Loucy (cell line): ENCODE data around the gene ESR2.
"Not testable (repeated sequence)": the region's sequence is repeated elsewhere in the genome, so short reads cannot be mapped to it uniquely, and the experiment has no call there.

ENCODE experiments used
- H2AFZ ChIP-seq: fragments of 200-600 bp; sonication (generic); 2 replicates; pipeline ENCODE4 v1.6.0; 2016; ENCODE audit warnings: antibody characterized with exemption, mild to moderate bottlenecking, low read length, moderate library complexity
- H3F3A ChIP-seq: fragments of 200-600 bp; 2 replicates; pipeline ENCODE4 v1.6.0; 2016; ENCODE audit warnings: antibody characterized with exemption, low read depth, mild to moderate bottlenecking
- H3K27me3 ChIP-seq: fragments of 200-600 bp; sonication (generic); 2 replicates; pipeline ENCODE4 v1.6.1; 2014; ENCODE audit warnings: low read length, mild to moderate bottlenecking; ENCODE audit not compliant: insufficient read depth, poor library complexity, severe bottlenecking
- H3K36me3 ChIP-seq: fragments of 200-600 bp; sonication (generic); 2 replicates; pipeline ENCODE4 v1.6.1; 2016; ENCODE audit warnings: low read length; ENCODE audit not compliant: insufficient read depth
- H3K4me1 ChIP-seq: fragments of 200-600 bp; sonication (generic); 2 replicates; pipeline ENCODE4 v1.5.1; 2014; ENCODE audit warnings: low read length, mild to moderate bottlenecking; ENCODE audit not compliant: insufficient read depth, poor library complexity, severe bottlenecking
- H3K4me2 ChIP-seq: fragments of 200-600 bp; sonication (generic); 2 replicates; pipeline ENCODE4 v1.6.0; 2014; ENCODE audit warnings: antibody characterized with exemption, low read length, low read depth, mild to moderate bottlenecking; ENCODE audit not compliant: poor library complexity, severe bottlenecking
- H3K4me3 ChIP-seq: fragments of 200-600 bp; sonication (generic); 2 replicates; pipeline ENCODE4 v1.5.1; 2014; ENCODE audit warnings: low read length, mild to moderate bottlenecking, mixed read lengths; ENCODE audit not compliant: poor library complexity, severe bottlenecking
- H3K79me2 ChIP-seq: fragments of 200-600 bp; sonication (generic); 2 replicates; pipeline ENCODE4 v1.6.1; 2014; ENCODE audit warnings: low read length; ENCODE audit not compliant: insufficient read depth
- H3K9ac ChIP-seq: fragments of 200-600 bp; sonication (generic); 2 replicates; pipeline ENCODE4 v1.6.0; 2014; ENCODE audit warnings: mild to moderate bottlenecking, low read depth, low read length, moderate library complexity; ENCODE audit not compliant: poor library complexity, severe bottlenecking
- H3K9me2 ChIP-seq: fragments of 200-600 bp; sonication (generic); replicated peaks from 2 replicates; pipeline ENCODE4 v1.6.1; 2016; ENCODE audit warnings: low read depth, low read length, mixed read lengths
- H3K9me3 ChIP-seq: fragments of 200-600 bp; sonication (generic); 2 replicates; pipeline ENCODE4 v1.6.1; 2014; ENCODE audit warnings: mild to moderate bottlenecking, antibody characterized with exemption, low read length, low read depth; ENCODE audit not compliant: insufficient read depth
- H4K20me1 ChIP-seq: fragments of 200-600 bp; sonication (generic); 2 replicates; pipeline ENCODE4 v1.6.0; 2014; ENCODE audit warnings: antibody characterized with exemption, low read length, mild to moderate bottlenecking; ENCODE audit not compliant: insufficient read depth, poor library complexity, severe bottlenecking
- EZH2phosphoT487 ChIP-seq: fragments of 200-600 bp; IDR thresholded peaks from 2 replicates; pipeline ENCODE4 v1.6.1; 2018; ENCODE audit warnings: antibody characterized with exemption, mild to moderate bottlenecking, moderate library complexity, borderline replicate concordance
- TF ChIP-seq, protein P1 (sequence below): fragments of 200-600 bp; sonication (generic); conservative IDR thresholded peaks from 2 replicates; pipeline ENCODE4 v1.5.1; 2014; ENCODE audit warnings: mild to moderate bottlenecking, antibody characterized with exemption, low read length

ESR2 gene

GRCh38 chr14:64324895-64325294 is 30.7 kb upstream of the ESR2 start:
- Histone ChIP-seq H3K9ac (no peak overlapping the region), H3K9me2 (no peaks in the 10 kb centered on the region), H4K20me1 (no peaks in the 10 kb centered on the region), H3K27me3 (no peaks in the 10 kb centered on the region), H3F3A (no peaks in the 10 kb centered on the region), H3K9me3 (no peaks in the 10 kb centered on the region), H2AFZ (no peak overlapping the region), H3K4me2 (no peak overlapping the region), H3K36me3 (no peaks in the 10 kb centered on the region), H3K4me1 (no peaks in the 10 kb centered on the region), H3K4me3 (no peak overlapping the region), H3K79me2 (no peaks in the 10 kb centered on the region)
- TF ChIP-seq, protein P1, sequence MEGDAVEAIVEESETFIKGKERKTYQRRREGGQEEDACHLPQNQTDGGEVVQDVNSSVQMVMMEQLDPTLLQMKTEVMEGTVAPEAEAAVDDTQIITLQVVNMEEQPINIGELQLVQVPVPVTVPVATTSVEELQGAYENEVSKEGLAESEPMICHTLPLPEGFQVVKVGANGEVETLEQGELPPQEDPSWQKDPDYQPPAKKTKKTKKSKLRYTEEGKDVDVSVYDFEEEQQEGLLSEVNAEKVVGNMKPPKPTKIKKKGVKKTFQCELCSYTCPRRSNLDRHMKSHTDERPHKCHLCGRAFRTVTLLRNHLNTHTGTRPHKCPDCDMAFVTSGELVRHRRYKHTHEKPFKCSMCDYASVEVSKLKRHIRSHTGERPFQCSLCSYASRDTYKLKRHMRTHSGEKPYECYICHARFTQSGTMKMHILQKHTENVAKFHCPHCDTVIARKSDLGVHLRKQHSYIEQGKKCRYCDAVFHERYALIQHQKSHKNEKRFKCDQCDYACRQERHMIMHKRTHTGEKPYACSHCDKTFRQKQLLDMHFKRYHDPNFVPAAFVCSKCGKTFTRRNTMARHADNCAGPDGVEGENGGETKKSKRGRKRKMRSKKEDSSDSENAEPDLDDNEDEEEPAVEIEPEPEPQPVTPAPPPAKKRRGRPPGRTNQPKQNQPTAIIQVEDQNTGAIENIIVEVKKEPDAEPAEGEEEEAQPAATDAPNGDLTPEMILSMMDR = no peak
- no peak for TF ChIP-seq EZH2phosphoT487

DNA sequence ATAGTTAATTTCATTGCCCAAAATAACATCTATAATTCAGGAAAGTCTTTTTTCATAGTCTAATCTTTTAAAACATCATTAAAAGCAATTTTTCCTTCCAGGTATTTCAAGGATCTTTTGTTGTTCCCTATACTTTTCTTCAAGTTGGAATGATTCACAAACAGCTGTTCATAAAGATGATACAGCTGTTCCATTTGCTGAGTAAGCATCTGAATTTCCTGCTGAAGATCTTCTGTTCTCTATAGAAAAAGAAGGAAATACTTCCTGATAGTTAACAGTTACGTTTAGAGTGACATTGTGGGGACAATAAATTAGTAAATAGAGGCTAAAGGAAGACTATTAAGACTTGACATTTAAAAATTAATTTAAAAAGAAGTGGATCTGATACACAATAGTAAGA is 30.3 kb upstream of the ESR2 start:
- TF ChIP-seq, protein P1 = no peak
- no peak for TF ChIP-seq EZH2phosphoT487
- no peak overlapping the region for H3K4me3 ChIP-seq
- H3K9me3 ChIP-seq = no peaks in the 10 kb centered on the region
- H3K79me2 ChIP-seq = no peaks in the 10 kb centered on the region
- no peaks in the 10 kb centered on the region for H3K4me1 ChIP-seq
- H3K4me2 ChIP-seq = no peak overlapping the region
- H3F3A ChIP-seq = no peaks in the 10 kb centered on the region
- H2AFZ ChIP-seq = no peak overlapping the region
- H3K9ac ChIP-seq = no peak overlapping the region
- H4K20me1 ChIP-seq = no peaks in the 10 kb centered on the region
- H3K9me2 ChIP-seq = no peaks in the 10 kb centered on the region
- H3K36me3 ChIP-seq = no peaks in the 10 kb centered on the region
- H3K27me3 ChIP-seq = no peaks in the 10 kb centered on the region

DNA sequence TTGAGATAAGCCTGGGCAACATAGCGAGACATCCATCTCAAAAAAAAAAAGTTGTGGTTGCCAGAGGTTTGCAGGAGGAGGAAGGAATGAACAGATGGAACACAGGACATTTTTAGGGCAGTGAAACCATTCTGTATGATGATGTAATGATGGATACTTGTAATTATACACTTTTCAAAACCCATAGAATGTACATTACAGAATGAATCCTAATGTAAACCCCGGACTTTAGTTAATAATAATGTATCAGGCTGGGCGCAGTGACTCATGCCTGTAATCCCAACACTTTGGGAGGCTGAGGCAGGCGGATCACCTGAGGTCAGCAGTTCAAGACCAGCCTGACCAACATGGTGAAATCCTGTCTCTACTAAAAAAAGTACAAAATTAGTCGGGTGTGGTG is 26.2 kb upstream of the ESR2 start:
- H3K79me2 ChIP-seq, H3K4me3 ChIP-seq, H3K9me3 ChIP-seq, H2AFZ ChIP-seq, H3K27me3 ChIP-seq, H3K4me2 ChIP-seq, H3K9ac ChIP-seq, H3K36me3 ChIP-seq, H3F3A ChIP-seq, H3K4me1 ChIP-seq, H3K9me2 ChIP-seq, H4K20me1 ChIP-seq: not testable (repeated sequence)

DNA sequence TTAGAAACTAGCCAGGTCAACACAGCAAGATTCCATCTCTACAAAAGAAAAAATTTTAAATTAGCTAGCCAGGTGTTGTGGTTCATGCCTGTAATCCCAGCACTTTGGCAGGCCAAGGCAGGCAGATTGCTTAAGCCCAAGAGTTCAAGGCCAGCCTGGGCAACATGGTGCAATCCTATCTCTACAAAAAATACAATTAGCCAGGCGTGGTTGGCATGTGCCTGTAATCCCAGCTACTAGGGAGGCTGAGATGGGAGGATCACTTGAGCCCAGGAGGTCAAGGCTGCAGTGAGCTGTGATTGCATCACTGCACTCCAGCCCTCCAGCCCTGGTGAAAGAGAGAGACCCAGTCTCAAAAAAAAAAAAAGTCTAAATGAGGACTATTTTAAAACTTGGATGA is 24.5 kb upstream of the ESR2 start:
- H3K4me1 ChIP-seq, H3K79me2 ChIP-seq: not testable (repeated sequence)

More for the DNA sequence above, 24.5 kb upstream of the ESR2 start:
- not testable (repeated sequence) for H3K36me3 ChIP-seq, H3K4me2 ChIP-seq, H2AFZ ChIP-seq, H3K9me3 ChIP-seq, H4K20me1 ChIP-seq, H3F3A ChIP-seq, H3K4me3 ChIP-seq, H3K9me2 ChIP-seq, H3K27me3 ChIP-seq, H3K9ac ChIP-seq
